Immature natural killer cell (primary cell): Measurements from ENCODE around the gene CSF2. TPM values are rescaled to one million over a fixed set of nuclear protein-coding genes. Genes with fewer than 3 reads are reported as not detected.
"Not testable (repeated sequence)": the region's sequence is repeated elsewhere in the genome, so short reads cannot be mapped to it uniquely, and the experiment has no call there.

ENCODE experiments used
- DNase-seq, 3 donors: peaks; one replicate each; pipeline ENCODE4 v3.0.0; 2022; ENCODE audit warnings: mixed read lengths in 1 of 3
- H3K27ac Mint-ChIP-seq, 6 donors: one replicate each; pipeline ENCODE4 v1.8.0; 2020; ENCODE audit warnings: mixed read lengths in 6 of 6, mild to moderate bottlenecking in 5 of 6, inconsistent platforms in 4 of 6, moderate library complexity in 3 of 6
- H3K27me3 Mint-ChIP-seq, 3 donors: one replicate each; pipeline ENCODE4 v1.8.0; 2020 to 2021; ENCODE audit warnings: low read depth in 3 of 3, mild to moderate bottlenecking in 3 of 3, mixed read lengths in 3 of 3, moderate library complexity in 3 of 3, inconsistent platforms in 1 of 3
- H3K36me3 Mint-ChIP-seq, 3 donors: one replicate each; pipeline ENCODE4 v1.8.0; 2020; ENCODE audit warnings: mixed read lengths in 3 of 3, inconsistent platforms in 2 of 3, mild to moderate bottlenecking in 2 of 3
- H3K4me1 Mint-ChIP-seq, 2 donors: one replicate each; pipeline ENCODE4 v1.8.0; 2020; ENCODE audit warnings: inconsistent platforms in 2 of 2, mild to moderate bottlenecking in 2 of 2, mixed read lengths in 2 of 2, moderate library complexity in 1 of 2
- H3K4me3 Mint-ChIP-seq, 5 donors: one replicate each; pipeline ENCODE4 v1.8.0; 2020; ENCODE audit warnings: mild to moderate bottlenecking in 5 of 5, mixed read lengths in 5 of 5, inconsistent platforms in 3 of 5, moderate library complexity in 3 of 5
- H3K9me3 Mint-ChIP-seq, 6 donors: one replicate each; pipeline ENCODE4 v1.8.0; 2020; ENCODE audit warnings: mild to moderate bottlenecking in 6 of 6, mixed read lengths in 6 of 6, inconsistent platforms in 4 of 6, moderate library complexity in 3 of 6
- polyA plus RNA-seq, 3 donors: library from polyadenylated mRNA; unstranded; fragments of 300-500 nt; fragmentation: Illumina TruSeq; gene quantifications; one replicate each; pipeline ENCODE4 v1.2.3, GENCODE V29; 2021

Gene CSF2
- polyA plus RNA-seq, 3 donors from 2014 or later = 0.43 to 0.86 TPM; not detected in 1

- H3K27me3 Mint-ChIP-seq = peaks cover 9 to 16% (median 9%) of the 10 kb centered on the region in 3 donors
- H3K4me3 Mint-ChIP-seq = peak overlapping the region; percentile 44 to 80 (median 68)
- no peaks in the 10 kb centered on the region for H3K36me3 Mint-ChIP-seq
- H3K4me1 Mint-ChIP-seq = peaks cover 76 to 78% of the 10 kb centered on the region in 2 donors
- no peaks in the 10 kb centered on the region for H3K9me3 Mint-ChIP-seq
- peak overlapping the region; percentile 77 to 97 (median 90) for H3K27ac Mint-ChIP-seq
- DNase-seq = peak; percentile 80 to 87 (median 84)
Measured at GRCh38 chr5:132103332-132103951, 29.9 kb downstream of the CSF2 start.

DNA sequence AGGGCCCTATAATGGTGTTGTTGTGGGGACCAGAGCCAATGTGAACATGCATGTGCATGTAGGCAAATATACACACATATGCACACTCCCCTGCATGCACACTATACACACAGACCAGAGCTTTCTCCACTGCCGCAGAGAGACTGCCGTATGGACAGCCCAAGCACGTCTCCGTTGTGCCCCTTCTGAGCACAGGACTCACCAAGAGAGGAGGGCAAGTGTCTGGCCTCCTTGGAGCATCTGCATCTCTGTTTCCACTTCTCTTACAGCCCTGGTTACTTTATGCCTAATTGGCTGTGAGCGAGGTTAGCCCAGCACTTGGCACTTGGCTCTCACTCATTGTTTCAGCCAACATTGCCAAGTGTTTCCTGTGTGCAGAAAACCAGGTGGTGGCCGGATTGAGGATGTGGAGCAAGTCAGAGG, 30.4 kb downstream of the CSF2 start:
- Mint-ChIP-seq H3K9me3 (peaks cover 0 to 2% (median 0%) of the 10 kb centered on the region in 6 donors), H3K4me3 (peak overlapping the region; percentile 44 to 80 (median 68)), H3K4me1 (peaks cover 71 to 78% of the 10 kb centered on the region in 2 donors), H3K27me3 (peaks cover 7 to 14% (median 7%) of the 10 kb centered on the region in 3 donors), H3K27ac (peak overlapping the region; percentile 77 to 97 (median 90)), H3K36me3 (no peaks in the 10 kb centered on the region)
- DNase-seq = no peak

DNA sequence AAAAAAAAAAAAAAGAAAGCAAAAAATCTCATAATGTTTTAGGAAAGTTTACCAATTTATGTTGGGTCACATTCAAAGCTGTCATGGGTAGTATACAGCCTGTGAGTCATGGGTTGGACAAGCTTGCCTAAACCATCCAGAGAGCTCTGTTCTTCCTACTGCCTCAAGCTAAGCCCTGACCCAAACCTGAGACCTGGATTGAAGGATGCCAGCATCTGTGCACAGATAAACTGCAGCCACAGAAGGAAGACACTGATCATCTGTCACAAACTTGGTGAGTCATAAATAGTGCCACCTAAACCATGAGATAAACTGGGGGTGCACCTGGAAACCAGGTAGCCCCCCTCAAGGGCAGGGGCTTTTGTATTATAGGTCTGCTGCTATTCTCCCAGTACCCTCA, 31.0 kb downstream of the CSF2 start:
- Mint-ChIP-seq H3K27me3 (peaks cover 4 to 14% (median 5%) of the 10 kb centered on the region in 3 donors), H3K36me3 (no peaks in the 10 kb centered on the region), H3K4me3 (peak overlapping the region; percentile 44 to 80 (median 60)), H3K4me1 (peaks cover 65 to 78% of the 10 kb centered on the region in 2 donors), H3K27ac (peak overlapping the region; percentile 86 to 97 (median 90)), H3K9me3 (peaks cover 0 to 2% (median 0%) of the 10 kb centered on the region in 6 donors)
- DNase-seq = no peak

DNA sequence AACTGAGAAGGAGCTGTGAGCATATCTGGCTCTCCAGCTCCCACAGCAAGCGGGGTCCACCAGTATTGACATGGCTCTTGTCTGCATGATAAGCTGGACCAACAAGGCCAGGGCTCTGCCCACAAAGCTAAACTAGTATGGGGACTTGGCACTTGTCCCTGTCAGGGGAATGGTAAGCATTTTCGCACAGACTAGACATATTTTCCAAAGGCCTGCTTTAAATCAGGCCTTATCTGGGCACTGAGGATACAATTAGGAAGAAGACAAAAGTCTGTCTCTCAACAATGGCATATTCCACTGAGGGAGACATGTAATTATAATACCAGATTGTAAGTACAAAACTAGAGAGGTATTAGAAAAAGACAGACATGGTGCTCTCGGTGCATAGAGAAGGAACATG, 32.1 kb downstream of the CSF2 start:
- Mint-ChIP-seq H3K4me3 (peak overlapping the region in 2 of 5 donors; percentile 29 to 38), H3K9me3 (peaks cover 0 to 2% (median 0%) of the 10 kb centered on the region in 6 donors), H3K27me3 (peaks cover 0 to 14% (median 2%) of the 10 kb centered on the region in 3 donors), H3K27ac (peak overlapping the region in 2 of 6 donors; percentile 22 to 92), H3K4me1 (peaks cover 54 to 77% of the 10 kb centered on the region in 2 donors), H3K36me3 (no peaks in the 10 kb centered on the region)
- no peak for DNase-seq

DNA sequence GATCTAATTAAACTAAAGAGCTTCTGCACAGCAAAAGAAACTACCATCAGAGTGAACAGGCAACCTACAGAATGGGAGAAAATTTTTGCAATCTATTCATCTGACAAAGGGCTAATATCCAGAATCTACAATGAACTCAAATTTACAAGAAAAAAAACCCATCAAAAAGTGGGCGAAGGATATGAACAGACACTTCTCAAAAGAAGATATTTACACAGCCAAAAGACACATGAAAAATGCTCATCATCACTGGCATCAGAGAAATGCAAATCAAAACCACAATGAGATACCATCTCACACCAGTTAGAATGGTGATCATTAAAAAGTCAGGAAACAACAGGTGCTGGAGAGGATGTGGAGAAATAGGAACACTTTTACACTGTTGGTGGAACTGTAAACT, 34.9 kb downstream of the CSF2 start:
- H3K4me3 Mint-ChIP-seq = peak overlapping the region in 3 of 5 donors; percentile 10 to 32 (median 17)

DNA sequence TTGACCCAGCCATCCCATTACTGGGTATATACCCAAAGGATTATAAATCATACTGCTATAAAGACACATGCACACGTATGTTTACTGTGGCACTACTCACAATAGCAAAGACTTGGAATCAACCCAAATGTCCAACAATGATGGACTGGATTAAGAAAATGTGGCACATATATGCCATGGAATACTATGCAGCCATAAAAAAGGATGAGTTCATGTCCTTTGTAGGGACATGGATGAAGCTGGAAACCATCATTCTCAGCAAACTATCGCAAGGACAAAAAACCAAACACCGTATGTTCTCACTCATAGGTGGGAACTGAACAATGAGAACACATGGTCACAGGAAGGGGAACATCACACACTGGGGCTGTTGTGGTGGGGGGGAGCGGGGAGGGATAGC, 35.4 kb downstream of the CSF2 start:
- not testable (repeated sequence) for DNase-seq, H3K27me3 Mint-ChIP-seq, H3K36me3 Mint-ChIP-seq, H3K9me3 Mint-ChIP-seq
- H3K4me1 Mint-ChIP-seq = peaks cover 21 to 72% of the 10 kb centered on the region in 2 donors
- H3K27ac Mint-ChIP-seq = peak overlapping the region in 1 of 6 donors; percentile 10
- peak overlapping the region in 1 of 5 donors; percentile 32 for H3K4me3 Mint-ChIP-seq

More for the DNA sequence above, 34.9 kb downstream of the CSF2 start:
- H3K9me3 Mint-ChIP-seq, H3K36me3 Mint-ChIP-seq, DNase-seq, H3K27me3 Mint-ChIP-seq: not testable (repeated sequence)
- Mint-ChIP-seq H3K4me1 (peaks cover 26 to 72% of the 10 kb centered on the region in 2 donors), H3K27ac (peak overlapping the region in 4 of 6 donors; percentile 71 to 82 (median 76))

- H3K27ac Mint-ChIP-seq = peak overlapping the region in 5 of 6 donors; percentile 30 to 72 (median 62)
- peaks cover 15 to 72% of the 10 kb centered on the region in 2 donors for H3K4me1 Mint-ChIP-seq
Measured at GRCh38 chr5:132109494-132110053, 36.0 kb downstream of the CSF2 start.

GRCh38 chr5:132110195-132110594, 36.6 kb downstream of the CSF2 start:
- Mint-ChIP-seq H3K27ac (peak overlapping the region in 5 of 6 donors; percentile 34 to 88 (median 62)), H3K9me3 (peaks cover 0 to 2% (median 0%) of the 10 kb centered on the region in 6 donors), H3K4me3 (peak overlapping the region in 4 of 5 donors; percentile 22 to 57 (median 34)), H3K36me3 (no peaks in the 10 kb centered on the region), H3K4me1 (peaks cover 9 to 72% of the 10 kb centered on the region in 2 donors), H3K27me3 (peaks cover 0 to 2% (median 2%) of the 10 kb centered on the region in 3 donors)
- no peak for DNase-seq

More at GRCh38 chr5:132109494-132110053, 36.0 kb downstream of the CSF2 start:
- H3K9me3 Mint-ChIP-seq = peaks cover 0 to 2% (median 0%) of the 10 kb centered on the region in 6 donors
- DNase-seq = no peak
- peak overlapping the region in 2 of 5 donors; percentile 18 to 39 for H3K4me3 Mint-ChIP-seq
- peaks cover 0 to 2% (median 2%) of the 10 kb centered on the region in 3 donors for H3K27me3 Mint-ChIP-seq
- H3K36me3 Mint-ChIP-seq = no peaks in the 10 kb centered on the region

DNA sequence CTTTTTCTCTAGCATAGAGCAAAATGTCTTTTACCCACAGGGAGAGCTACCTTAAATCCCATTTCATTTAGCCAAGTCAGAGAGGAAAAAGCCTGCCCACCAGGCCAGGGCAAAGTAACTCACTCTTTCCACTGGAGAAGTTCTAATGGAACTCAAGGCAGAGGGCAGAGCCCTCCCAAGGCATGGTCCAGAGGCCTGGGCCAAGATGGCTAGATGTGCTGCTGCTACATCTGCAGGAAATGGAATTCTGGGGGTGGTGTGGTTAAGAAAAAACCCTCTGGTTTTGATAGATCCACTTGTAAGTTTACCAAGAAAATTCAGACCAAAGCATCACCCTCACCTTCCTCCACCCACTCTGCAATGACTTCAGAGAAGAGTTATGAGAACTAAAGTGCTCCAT, 37.3 kb downstream of the CSF2 start:
- Mint-ChIP-seq H3K4me3 (peak overlapping the region in 4 of 5 donors; percentile 22 to 57 (median 40)), H3K27me3 (peaks cover 0 to 2% (median 2%) of the 10 kb centered on the region in 3 donors), H3K27ac (peak overlapping the region; percentile 34 to 88 (median 62)), H3K36me3 (no peaks in the 10 kb centered on the region), H3K9me3 (peaks cover 0 to 2% (median 0%) of the 10 kb centered on the region in 6 donors), H3K4me1 (peaks cover 1 to 73% of the 10 kb centered on the region in 2 donors)
- no peak for DNase-seq

GRCh38 chr5:132112111-132112510, 38.5 kb downstream of the CSF2 start:
- Mint-ChIP-seq H3K4me3 (peak overlapping the region in 1 of 5 donors; percentile 5), H3K27me3 (peaks cover 0 to 2% (median 2%) of the 10 kb centered on the region in 3 donors), H3K27ac (no peak overlapping the region), H3K36me3 (no peaks in the 10 kb centered on the region), H3K4me1 (peaks cover 0 to 73% of the 10 kb centered on the region in 2 donors), H3K9me3 (peaks cover 0 to 2% (median 0%) of the 10 kb centered on the region in 6 donors)
- DNase-seq = no peak

- Mint-ChIP-seq H3K4me1 (peaks cover 0 to 59% of the 10 kb centered on the region in 2 donors), H3K36me3 (no peaks in the 10 kb centered on the region), H3K27ac (peak overlapping the region; percentile 2 to 83 (median 44)), H3K27me3 (peaks cover 0 to 2% (median 2%) of the 10 kb centered on the region in 3 donors), H3K4me3 (peak overlapping the region; percentile 3 to 61 (median 56)), H3K9me3 (peaks cover 0 to 1% (median 0%) of the 10 kb centered on the region in 6 donors)
- DNase-seq = no peak
Measured at GRCh38 chr5:132114150-132115121, 40.8 kb downstream of the CSF2 start.

- peak overlapping the region in 5 of 6 donors; percentile 3 to 57 (median 16) for H3K27ac Mint-ChIP-seq
- H3K36me3 Mint-ChIP-seq = no peaks in the 10 kb centered on the region
- peaks cover 0 to 2% (median 2%) of the 10 kb centered on the region in 3 donors for H3K27me3 Mint-ChIP-seq
- no peak for DNase-seq
- peak overlapping the region; percentile 4 to 61 (median 53) for H3K4me3 Mint-ChIP-seq
- peaks cover 0 to 51% of the 10 kb centered on the region in 2 donors for H3K4me1 Mint-ChIP-seq
- H3K9me3 Mint-ChIP-seq = peaks cover 0 to 1% (median 0%) of the 10 kb centered on the region in 6 donors
Measured at GRCh38 chr5:132115375-132115774, 41.8 kb downstream of the CSF2 start.

DNA sequence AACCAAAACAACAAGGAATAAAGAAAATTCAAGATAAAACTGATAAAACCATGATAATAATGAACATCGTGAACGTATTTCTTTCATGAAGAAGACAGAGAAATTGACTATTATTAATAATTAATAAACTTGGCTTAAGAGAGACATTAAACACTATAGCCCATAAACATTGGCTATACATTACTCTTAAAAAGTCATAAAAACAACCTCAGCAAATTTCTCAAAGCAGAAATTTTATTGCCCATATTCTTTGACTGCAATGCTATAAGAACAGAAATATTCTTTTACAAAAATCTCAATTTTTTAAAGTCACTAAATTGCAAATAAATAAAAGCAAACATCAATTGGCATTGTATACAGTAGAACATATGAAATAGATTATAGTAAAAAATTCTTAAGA, 42.5 kb downstream of the CSF2 start:
- H3K36me3 Mint-ChIP-seq = no peaks in the 10 kb centered on the region
- H3K27ac Mint-ChIP-seq = peak overlapping the region in 2 of 6 donors; percentile 16 to 67

More for the DNA sequence above, 42.5 kb downstream of the CSF2 start:
- DNase-seq = no peak
- Mint-ChIP-seq H3K9me3 (peaks cover 0 to 1% (median 0%) of the 10 kb centered on the region in 6 donors), H3K4me3 (peak overlapping the region; percentile 13 to 59 (median 47)), H3K27me3 (peaks cover 2% of the 10 kb centered on the region in 3 donors), H3K4me1 (peaks cover 0 to 44% of the 10 kb centered on the region in 2 donors)
